Astrocyte of the spinal cord (primary cell): ENCODE measurements around the gene MRPL27.
A peak's percentile ranks its signal among the peaks of the same experiment; 100 is the strongest.

Experiments
- DNase-seq: peaks from one replicate; pipeline ENCODE4 v3.0.0; 2011; ENCODE audit warnings: low read depth, low spot score
- H3K4me3 ChIP-seq: 2 replicates; pipeline ENCODE4 v1.5.1; 2011; ENCODE audit warnings: low read depth, mild to moderate bottlenecking, low read length, moderate library complexity
- CTCF ChIP-seq: IDR thresholded peaks from 2 replicates; pipeline ENCODE4 v1.5.1; 2012; ENCODE audit warnings: low read depth, mild to moderate bottlenecking, low read length, inconsistent platforms
- in situ Hi-C: cut with HindIII; loops from 2 replicates; pipeline ENCODE4 v1.10.0; 2017; ENCODE audit warnings: low sequenced_read_pairs

MRPL27 gene

GRCh38 chr17:50352693-50353599 is 20.0 kb downstream of the MRPL27 start:
- no peak for DNase-seq
- TF ChIP-seq CTCF = no peak
- no peak overlapping the region for H3K4me3 ChIP-seq
- in situ Hi-C loops = no loop called here

GRCh38 chr17:50352072-50352692 is 20.8 kb downstream of the MRPL27 start:
- H3K4me3 ChIP-seq = no peak overlapping the region
- in situ Hi-C loops = no loop called here
- TF ChIP-seq CTCF = no peak
- DNase-seq = no peak

DNA sequence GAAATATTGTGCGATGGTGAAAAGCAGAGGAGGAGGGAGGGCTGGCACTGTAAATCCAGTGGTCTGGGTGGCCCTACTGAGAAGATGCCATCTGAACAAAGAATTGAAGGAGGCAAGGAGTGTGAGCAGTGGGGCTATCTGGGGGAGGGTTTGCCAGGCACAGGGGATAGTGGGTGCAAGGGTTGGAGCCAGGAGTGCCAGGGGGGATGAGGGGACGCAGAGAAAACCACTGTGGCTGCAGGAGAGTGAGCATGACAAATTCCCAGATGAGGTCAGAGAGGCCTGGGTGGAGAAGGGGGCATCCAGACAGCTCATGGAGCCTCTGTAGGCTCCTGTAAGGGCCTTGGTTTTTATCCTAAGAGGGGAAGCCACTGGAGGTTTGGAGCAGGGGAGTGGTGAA is 22.3 kb downstream of the MRPL27 start:
- H3K4me3 ChIP-seq = no peak overlapping the region
- no peak for TF ChIP-seq CTCF
- DNase-seq = no peak
- in situ Hi-C loops = no loop called here

- no peak overlapping the region for H3K4me3 ChIP-seq
- TF ChIP-seq CTCF = no peak
- in situ Hi-C loops = no loop called here
- DNase-seq = no peak
Observed at GRCh38 chr17:50349243-50349600, 23.8 kb downstream of the MRPL27 start.

GRCh38 chr17:50348522-50349242 is 24.3 kb downstream of the MRPL27 start:
- in situ Hi-C loops = no loop called here
- no peak for TF ChIP-seq CTCF
- DNase-seq = peak; percentile 42
- no peak overlapping the region for H3K4me3 ChIP-seq

- no peak for DNase-seq
- H3K4me3 ChIP-seq = no peak overlapping the region
- in situ Hi-C loops = no loop called here
- no peak for TF ChIP-seq CTCF
Observed at GRCh38 chr17:50347894-50348291, 25.1 kb downstream of the MRPL27 start.
